ENCODE measurements around the gene LUZP2.

The LUZP2 gene

GRCh38 chr11:24747275-24748251, 250.7 kb downstream of the LUZP2 start:
- no peak overlapping the region for H3K27ac ChIP-seq (ENCODE audit: low read length)
- H3K4me3 ChIP-seq (ENCODE audit: low read length) = no peak overlapping the region
- WGBS (ENCODE audit: insufficient coverage, insufficient read length) = no CpG with 5 or more reads among the region's 5 CpGs
- DNase-seq (ENCODE audit: low read depth, low spot score) = no peak
- H3K9me3 ChIP-seq (ENCODE audit: control insufficient read depth, insufficient read depth, low read length) = no peaks in the 10 kb centered on the region
- no peaks in the 10 kb centered on the region for H3K27me3 ChIP-seq (ENCODE audit: control insufficient read depth, insufficient read depth, low read length)
- no peaks in the 10 kb centered on the region for H3K4me1 ChIP-seq (ENCODE audit: control insufficient read depth, insufficient read depth, low read length)
- H3K36me3 ChIP-seq (ENCODE audit: control insufficient read depth, insufficient read depth, low read length) = no peaks in the 10 kb centered on the region

GRCh38 chr11:24748261-24748660, 251.4 kb downstream of the LUZP2 start:
- H3K36me3 ChIP-seq (ENCODE audit: control insufficient read depth, insufficient read depth, low read length) = no peaks in the 10 kb centered on the region
- no peaks in the 10 kb centered on the region for H3K27me3 ChIP-seq (ENCODE audit: control insufficient read depth, insufficient read depth, low read length)
- H3K4me3 ChIP-seq (ENCODE audit: low read length) = no peak overlapping the region
- no peaks in the 10 kb centered on the region for H3K4me1 ChIP-seq (ENCODE audit: control insufficient read depth, insufficient read depth, low read length)
- no peak overlapping the region for H3K27ac ChIP-seq (ENCODE audit: low read length)
- no peaks in the 10 kb centered on the region for H3K9me3 ChIP-seq (ENCODE audit: control insufficient read depth, insufficient read depth, low read length)
- no peak for DNase-seq (ENCODE audit: low read depth, low spot score)
- WGBS (ENCODE audit: insufficient coverage, insufficient read length) = no CpG with 5 or more reads among the region's 7 CpGs

GRCh38 chr11:24754406-24754805, 257.6 kb downstream of the LUZP2 start:
- H3K4me1 ChIP-seq (ENCODE audit: control insufficient read depth, insufficient read depth, low read length) = no peaks in the 10 kb centered on the region; the same call in 1 of the 2 replicates
- H3K36me3 ChIP-seq (ENCODE audit: control insufficient read depth, insufficient read depth, low read length) = no peaks in the 10 kb centered on the region
- no peak overlapping the region for H3K4me3 ChIP-seq (ENCODE audit: low read length)
- H3K27me3 ChIP-seq (ENCODE audit: control insufficient read depth, insufficient read depth, low read length) = no peaks in the 10 kb centered on the region
- no peaks in the 10 kb centered on the region for H3K9me3 ChIP-seq (ENCODE audit: control insufficient read depth, insufficient read depth, low read length)
- DNase-seq (ENCODE audit: low read depth, low spot score) = no peak
- H3K27ac ChIP-seq (ENCODE audit: low read length) = no peak overlapping the region

GRCh38 chr11:24755260-24755839, 258.5 kb downstream of the LUZP2 start:
- Histone ChIP-seq H3K4me1 (ENCODE audit: control insufficient read depth, insufficient read depth, low read length) (no peaks in the 10 kb centered on the region; the same call in 1 of the 2 replicates), H3K27me3 (ENCODE audit: control insufficient read depth, insufficient read depth, low read length) (no peaks in the 10 kb centered on the region), H3K27ac (ENCODE audit: low read length) (no peak overlapping the region), H3K4me3 (ENCODE audit: low read length) (no peak overlapping the region), H3K36me3 (ENCODE audit: control insufficient read depth, insufficient read depth, low read length) (no peaks in the 10 kb centered on the region), H3K9me3 (ENCODE audit: control insufficient read depth, insufficient read depth, low read length) (no peaks in the 10 kb centered on the region)
- DNase-seq (ENCODE audit: low read depth, low spot score) = peak; percentile 13
- no CpG with 5 or more reads among the region's 7 CpGs for WGBS (ENCODE audit: insufficient coverage, insufficient read length)

GRCh38 chr11:24759742-24760141, 262.9 kb downstream of the LUZP2 start:
- no peak overlapping the region for H3K4me3 ChIP-seq (ENCODE audit: low read length)
- no CpG with 5 or more reads among the region's 3 CpGs for WGBS (ENCODE audit: insufficient coverage, insufficient read length)

GRCh38 chr11:24760681-24761080, 263.8 kb downstream of the LUZP2 start:
- no peaks in the 10 kb centered on the region for H3K9me3 ChIP-seq (ENCODE audit: control insufficient read depth, insufficient read depth, low read length)
- H3K27me3 ChIP-seq (ENCODE audit: control insufficient read depth, insufficient read depth, low read length) = no peaks in the 10 kb centered on the region
- no peaks in the 10 kb centered on the region; the same call in 1 of the 2 replicates for H3K4me1 ChIP-seq (ENCODE audit: control insufficient read depth, insufficient read depth, low read length)
- H3K4me3 ChIP-seq (ENCODE audit: low read length) = no peak overlapping the region
- no peak overlapping the region for H3K27ac ChIP-seq (ENCODE audit: low read length)
- no peak for DNase-seq (ENCODE audit: low read depth, low spot score)
- H3K36me3 ChIP-seq (ENCODE audit: control insufficient read depth, insufficient read depth, low read length) = no peaks in the 10 kb centered on the region

More at GRCh38 chr11:24759742-24760141, 262.9 kb downstream of the LUZP2 start:
- Histone ChIP-seq H3K9me3 (ENCODE audit: control insufficient read depth, insufficient read depth, low read length) (no peaks in the 10 kb centered on the region), H3K27me3 (ENCODE audit: control insufficient read depth, insufficient read depth, low read length) (no peaks in the 10 kb centered on the region), H3K36me3 (ENCODE audit: control insufficient read depth, insufficient read depth, low read length) (no peaks in the 10 kb centered on the region), H3K4me1 (ENCODE audit: control insufficient read depth, insufficient read depth, low read length) (no peaks in the 10 kb centered on the region; the same call in 1 of the 2 replicates), H3K27ac (ENCODE audit: low read length) (no peak overlapping the region)
- no peak for DNase-seq (ENCODE audit: low read depth, low spot score)

- H3K27ac ChIP-seq (ENCODE audit: low read length) = no peak overlapping the region
- H3K4me3 ChIP-seq (ENCODE audit: low read length) = no peak overlapping the region
- no peaks in the 10 kb centered on the region for H3K36me3 ChIP-seq (ENCODE audit: control insufficient read depth, insufficient read depth, low read length)
- H3K4me1 ChIP-seq (ENCODE audit: control insufficient read depth, insufficient read depth, low read length) = no peaks in the 10 kb centered on the region
- DNase-seq (ENCODE audit: low read depth, low spot score) = no peak
- no peaks in the 10 kb centered on the region for H3K9me3 ChIP-seq (ENCODE audit: control insufficient read depth, insufficient read depth, low read length)
- H3K27me3 ChIP-seq (ENCODE audit: control insufficient read depth, insufficient read depth, low read length) = no peaks in the 10 kb centered on the region
- WGBS (ENCODE audit: insufficient coverage, insufficient read length) = no CpG with 5 or more reads among the region's 2 CpGs
Observed at GRCh38 chr11:24762076-24762475, 265.2 kb downstream of the LUZP2 start.

GRCh38 chr11:24767411-24767810, 270.6 kb downstream of the LUZP2 start:
- H3K4me3 ChIP-seq (ENCODE audit: low read length) = no peak overlapping the region
- WGBS (ENCODE audit: insufficient coverage, insufficient read length) = no CpG with 5 or more reads among the region's 3 CpGs
- H3K36me3 ChIP-seq (ENCODE audit: control insufficient read depth, insufficient read depth, low read length) = no peaks in the 10 kb centered on the region
- no peak overlapping the region for H3K27ac ChIP-seq (ENCODE audit: low read length)
- no peaks in the 10 kb centered on the region for H3K4me1 ChIP-seq (ENCODE audit: control insufficient read depth, insufficient read depth, low read length)
- no peak for DNase-seq (ENCODE audit: low read depth, low spot score)
- H3K27me3 ChIP-seq (ENCODE audit: control insufficient read depth, insufficient read depth, low read length) = no peaks in the 10 kb centered on the region
- no peaks in the 10 kb centered on the region for H3K9me3 ChIP-seq (ENCODE audit: control insufficient read depth, insufficient read depth, low read length)

GRCh38 chr11:24773322-24773721, 276.5 kb downstream of the LUZP2 start:
- WGBS (ENCODE audit: insufficient coverage, insufficient read length) = no CpG with 5 or more reads among the region's 3 CpGs

GRCh38 chr11:24779791-24780190, 282.9 kb downstream of the LUZP2 start:
- Histone ChIP-seq H3K9me3 (ENCODE audit: control insufficient read depth, insufficient read depth, low read length) (no peaks in the 10 kb centered on the region), H3K27me3 (ENCODE audit: control insufficient read depth, insufficient read depth, low read length) (no peaks in the 10 kb centered on the region), H3K4me1 (ENCODE audit: control insufficient read depth, insufficient read depth, low read length) (peaks cover 1% of the 10 kb centered on the region; the same call in 1 of the 2 replicates), H3K4me3 (ENCODE audit: low read length) (no peak overlapping the region), H3K36me3 (ENCODE audit: control insufficient read depth, insufficient read depth, low read length) (no peaks in the 10 kb centered on the region), H3K27ac (ENCODE audit: low read length) (no peak overlapping the region)
- DNase-seq (ENCODE audit: low read depth, low spot score) = no peak
- WGBS (ENCODE audit: insufficient coverage, insufficient read length) = no CpG with 5 or more reads among the region's 2 CpGs

More at GRCh38 chr11:24773322-24773721, 276.5 kb downstream of the LUZP2 start:
- Histone ChIP-seq H3K36me3 (ENCODE audit: control insufficient read depth, insufficient read depth, low read length) (no peaks in the 10 kb centered on the region), H3K4me3 (ENCODE audit: low read length) (no peak overlapping the region), H3K27me3 (ENCODE audit: control insufficient read depth, insufficient read depth, low read length) (no peaks in the 10 kb centered on the region), H3K9me3 (ENCODE audit: control insufficient read depth, insufficient read depth, low read length) (no peaks in the 10 kb centered on the region), H3K27ac (ENCODE audit: low read length) (no peak overlapping the region), H3K4me1 (ENCODE audit: control insufficient read depth, insufficient read depth, low read length) (no peaks in the 10 kb centered on the region)
- no peak for DNase-seq (ENCODE audit: low read depth, low spot score)

Measured in iPS DF 6.9 (cell line).